Osteoblast (primary cell): ENCODE data around the gene ALG3. TPM values are rescaled to one million over a fixed set of nuclear protein-coding genes. Genes with fewer than 3 reads are reported as not detected.
"Not testable (repeated sequence)": the region's sequence is repeated elsewhere in the genome, so short reads cannot be mapped to it uniquely, and the experiment has no call there.

Source experiments
- DNase-seq: peaks from one replicate; pipeline ENCODE4 v3.0.0; 2011; ENCODE audit warnings: low spot score, mixed read lengths; ENCODE audit not compliant: insufficient read length; ENCODE audit errors: missing footprints
- H2AFZ ChIP-seq: 2 replicates; pipeline ENCODE4 v1.6.0; 2011; ENCODE audit warnings: mild to moderate bottlenecking, low read length
- H3K27ac ChIP-seq: 2 replicates; pipeline ENCODE4 v1.5.1; 2011; ENCODE audit warnings: mild to moderate bottlenecking, low read depth, low read length, moderate library complexity
- H3K27me3 ChIP-seq: 2 replicates; pipeline ENCODE4 v1.6.0; 2012; ENCODE audit warnings: mild to moderate bottlenecking, control low read depth, inconsistent platforms, low read length, moderate library complexity; ENCODE audit not compliant: insufficient read depth
- H3K36me3 ChIP-seq: 2 replicates; pipeline ENCODE4 v1.5.1; 2011; ENCODE audit warnings: mild to moderate bottlenecking, low read length, control low read depth, moderate library complexity; ENCODE audit not compliant: insufficient read depth
- H3K4me1 ChIP-seq: 2 replicates; pipeline ENCODE4 v1.5.1; 2011; ENCODE audit warnings: mild to moderate bottlenecking, low read length, control low read depth, moderate library complexity; ENCODE audit not compliant: insufficient read depth
- H3K4me2 ChIP-seq: 2 replicates; pipeline ENCODE4 v1.6.0; 2011; ENCODE audit warnings: mild to moderate bottlenecking, low read length; ENCODE audit not compliant: insufficient read depth
- H3K4me3 ChIP-seq: fragments of 200-600 bp; sonication (generic); 3 replicates; pipeline ENCODE4 v1.5.1; 2012; ENCODE audit warnings: mild to moderate bottlenecking, low read length, inconsistent platforms; ENCODE audit not compliant: insufficient read depth
- H3K79me2 ChIP-seq: 2 replicates; pipeline ENCODE4 v1.6.0; 2012; ENCODE audit warnings: mild to moderate bottlenecking, low read length, control low read depth, inconsistent platforms; ENCODE audit not compliant: insufficient read depth
- H3K9me3 ChIP-seq: 2 replicates; pipeline ENCODE4 v1.5.1; 2011; ENCODE audit warnings: low read depth, low read length, control low read depth
- H4K20me1 ChIP-seq: 2 replicates; pipeline ENCODE4 v1.6.0; 2012; ENCODE audit warnings: mild to moderate bottlenecking, low read length, control low read depth; ENCODE audit not compliant: insufficient read depth
- CTCF ChIP-seq: IDR thresholded peaks from 2 replicates; pipeline ENCODE4 v1.5.1; 2011; ENCODE audit warnings: mild to moderate bottlenecking, low read depth, low read length, moderate library complexity; ENCODE audit errors: extremely low read depth
- total RNA-seq: library from RNA; depleted of rRNA; stranded (reverse); fragments of >200 nt; gene quantifications from 2 replicates; pipeline ENCODE4 v1.2.3, GENCODE V29; 2012

The ALG3 gene
- total RNA-seq, 1 donor: 26.8 TPM

- Histone ChIP-seq H3K4me3 (no peak overlapping the region), H3K27ac (no peak overlapping the region), H2AFZ (no peak overlapping the region), H3K36me3 (no peaks in the 10 kb centered on the region), H3K4me2 (no peak overlapping the region), H3K27me3 (peaks cover 43% of the 10 kb centered on the region), H3K79me2 (no peaks in the 10 kb centered on the region), H3K9me3 (no peaks in the 10 kb centered on the region), H4K20me1 (no peaks in the 10 kb centered on the region), H3K4me1 (no peaks in the 10 kb centered on the region)
- peak; percentile 53 for DNase-seq
- no peak for TF ChIP-seq CTCF
These were observed 26.6 kb upstream of the ALG3 start for GRCh38 chr3:184275381-184275701.

DNA sequence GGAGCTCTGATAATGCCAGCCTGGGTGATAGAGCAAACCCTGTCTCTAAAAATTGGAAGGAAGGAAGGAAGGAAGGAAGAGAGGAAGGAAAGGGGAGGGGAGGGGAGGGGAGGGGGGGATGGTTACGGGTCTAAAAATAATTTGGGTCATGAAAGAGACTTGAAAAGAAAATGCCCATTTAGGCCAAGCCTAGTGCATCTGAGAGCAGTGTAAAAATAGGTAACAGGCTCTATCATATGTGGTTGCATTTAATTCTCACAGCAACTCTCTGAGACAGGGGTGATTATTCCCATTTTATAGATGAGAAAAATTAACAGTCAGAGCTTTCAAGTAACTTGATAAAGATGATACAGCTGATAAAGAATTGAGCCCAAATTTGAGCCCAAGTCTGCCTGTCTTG, 23.5 kb upstream of the ALG3 start:
- Histone ChIP-seq H3K79me2 (no peaks in the 10 kb centered on the region), H3K4me3 (no peak overlapping the region), H3K4me1 (no peaks in the 10 kb centered on the region), H3K9me3 (no peaks in the 10 kb centered on the region), H3K4me2 (no peak overlapping the region), H3K36me3 (no peaks in the 10 kb centered on the region), H4K20me1 (no peaks in the 10 kb centered on the region), H2AFZ (no peak overlapping the region), H3K27ac (no peak overlapping the region), H3K27me3 (peaks cover 39% of the 10 kb centered on the region)
- peak; percentile 5 for DNase-seq
- no peak for TF ChIP-seq CTCF

DNA sequence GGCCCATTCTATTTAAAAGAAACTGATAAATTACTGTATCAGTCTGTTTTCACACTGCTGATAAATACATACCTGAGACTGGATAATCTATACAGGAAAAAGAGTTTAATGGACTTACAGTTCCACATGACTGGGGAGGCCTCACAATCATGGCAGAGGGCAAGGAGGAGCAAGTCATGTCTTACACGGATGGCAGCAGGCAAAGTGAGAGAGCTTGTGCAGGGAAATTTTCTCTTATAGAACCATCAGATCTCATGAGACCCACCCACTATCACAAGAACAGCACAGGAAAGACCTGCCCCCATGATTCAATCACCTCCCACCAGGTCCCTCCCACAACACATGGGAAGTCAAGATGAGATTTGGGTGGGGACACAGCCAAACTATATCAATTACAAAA, 18.5 kb upstream of the ALG3 start:
- DNase-seq, H3K4me1 ChIP-seq, H3K36me3 ChIP-seq, H3K4me3 ChIP-seq, H3K4me2 ChIP-seq, H3K27ac ChIP-seq, H2AFZ ChIP-seq, H4K20me1 ChIP-seq, H3K9me3 ChIP-seq, H3K79me2 ChIP-seq: not testable (repeated sequence)
- H3K27me3 ChIP-seq: peaks cover 23% of the 10 kb centered on the region

GRCh38 chr3:184262764-184263179, 14.0 kb upstream of the ALG3 start:
- peaks cover 17% of the 10 kb centered on the region for H4K20me1 ChIP-seq
- no peak overlapping the region for H3K27ac ChIP-seq
- no peaks in the 10 kb centered on the region for H3K36me3 ChIP-seq
- H2AFZ ChIP-seq: no peak overlapping the region
- no peak for TF ChIP-seq CTCF
- peaks cover 3% of the 10 kb centered on the region for H3K4me1 ChIP-seq
- no peak overlapping the region for H3K4me2 ChIP-seq
- H3K4me3 ChIP-seq: no peak overlapping the region
- no peaks in the 10 kb centered on the region for H3K79me2 ChIP-seq
- no peaks in the 10 kb centered on the region for H3K9me3 ChIP-seq
- DNase-seq: peak; percentile 58
- H3K27me3 ChIP-seq: peaks cover 41% of the 10 kb centered on the region
